Measurements from ENCODE around the gene MARK3.

MARK3 gene

GRCh38 chr14:103531421-103532215 lies 146.4 kb downstream of the MARK3 start:
- Histone ChIP-seq H3K9me3 (no peaks in the 10 kb centered on the region), H3K36me3 (replicated peaks) (peaks cover 28% of the 10 kb centered on the region), H3K4me3 (no peak overlapping the region), H3K4me1 (peaks cover 16% of the 10 kb centered on the region), H3K27me3 (ENCODE audit: low read depth) (no peaks in the 10 kb centered on the region)
- no peak for DNase-seq (ENCODE audit: low spot score in 2 of 2)
- in situ Hi-C loops (cut with MboI; ENCODE audit: low sequenced_read_pairs) = no loop called here

DNA sequence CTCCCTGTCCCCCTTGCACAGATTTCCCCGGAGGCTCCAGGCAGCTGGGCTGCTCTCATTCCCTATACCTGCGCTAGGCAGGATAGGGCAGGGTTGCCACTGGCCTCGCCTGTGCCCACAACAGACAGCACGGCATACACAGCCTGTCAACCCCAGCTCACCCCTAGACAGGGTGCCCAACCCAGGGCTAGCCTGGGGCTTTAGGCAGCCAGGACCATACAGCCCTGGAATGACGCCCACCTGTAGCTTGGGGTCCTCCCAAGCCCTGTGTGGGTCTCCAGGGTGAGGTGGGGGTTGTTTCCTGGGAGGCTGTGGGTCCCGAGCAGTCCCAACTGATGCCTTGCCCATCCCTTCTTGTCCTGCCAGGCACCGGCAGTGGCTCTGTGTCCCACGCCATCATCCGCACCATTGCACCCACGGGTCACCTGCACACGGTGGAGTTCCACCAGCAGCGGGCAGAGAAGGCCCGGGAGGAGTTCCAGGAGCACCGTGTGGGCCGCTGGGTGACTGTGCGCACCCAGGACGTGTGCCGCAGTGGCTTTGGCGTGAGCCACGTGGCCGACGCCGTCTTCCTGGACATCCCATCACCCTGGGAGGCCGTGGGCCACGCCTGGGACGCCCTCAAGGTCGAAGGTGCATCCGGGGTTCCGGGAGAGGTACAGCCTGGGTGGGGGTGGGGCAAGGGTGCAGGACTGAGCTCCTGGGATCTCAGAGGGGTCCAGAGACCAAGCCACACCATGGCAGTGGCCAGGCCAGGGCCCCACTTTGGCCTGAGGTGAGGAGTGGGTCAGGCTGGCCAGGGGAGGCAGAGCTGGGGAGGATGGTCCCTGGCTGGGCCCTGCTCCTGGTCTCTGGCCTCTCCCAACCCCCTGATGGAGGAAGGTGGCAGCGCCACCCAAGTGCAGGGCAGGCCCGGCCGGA lies 147.3 kb downstream of the MARK3 start:
- Histone ChIP-seq H3K36me3 (replicated peaks) (peaks cover 28% of the 10 kb centered on the region), H3K4me3 (no peak overlapping the region), H3K4me1 (peaks cover 16% of the 10 kb centered on the region), H3K9me3 (no peaks in the 10 kb centered on the region), H3K27me3 (ENCODE audit: low read depth) (no peaks in the 10 kb centered on the region)
- no peak for DNase-seq (ENCODE audit: low spot score in 2 of 2)
- in situ Hi-C loops (cut with MboI; ENCODE audit: low sequenced_read_pairs) = no loop called here

- H3K4me1 ChIP-seq = peaks cover 10% of the 10 kb centered on the region
- peaks cover 28% of the 10 kb centered on the region for H3K36me3 ChIP-seq (replicated peaks)
- in situ Hi-C loops (cut with MboI; ENCODE audit: low sequenced_read_pairs) = no loop called here
- no peaks in the 10 kb centered on the region for H3K27me3 ChIP-seq (ENCODE audit: low read depth)
- no peak for DNase-seq (ENCODE audit: low spot score in 2 of 2)
- no peaks in the 10 kb centered on the region for H3K9me3 ChIP-seq
- no peak overlapping the region for H3K4me3 ChIP-seq
These were observed 148.2 kb downstream of the MARK3 start for GRCh38 chr14:103533137-103533998.

DNA sequence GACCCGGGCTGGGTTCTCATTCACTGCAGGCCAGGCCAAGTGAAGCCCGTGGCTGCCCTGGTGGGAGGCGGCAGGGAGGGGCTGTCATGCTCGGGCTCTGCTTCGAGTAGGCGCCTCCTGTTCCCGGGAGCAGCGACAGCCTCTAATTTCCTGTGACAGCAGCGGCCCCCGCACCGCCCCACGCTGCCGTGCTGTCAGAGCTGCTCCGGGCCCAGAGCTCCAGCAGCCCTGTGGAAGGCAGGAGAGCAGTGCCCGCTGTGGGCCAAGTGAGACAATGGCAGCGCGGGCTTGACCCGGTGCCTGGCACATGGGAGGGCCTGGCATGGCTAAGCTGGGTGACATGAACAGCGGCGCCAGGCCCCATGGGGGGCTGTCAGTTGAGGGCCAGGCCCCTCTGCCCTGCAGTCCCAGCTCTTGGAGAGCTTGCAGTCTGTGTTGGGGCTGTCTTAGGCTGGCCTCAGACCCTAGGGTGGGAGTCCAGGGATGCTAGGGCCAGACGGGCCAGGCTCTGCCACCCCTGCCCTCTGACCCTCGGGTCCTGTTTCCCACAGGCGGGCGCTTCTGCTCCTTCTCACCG lies 148.9 kb downstream of the MARK3 start:
- in situ Hi-C loops (cut with MboI; ENCODE audit: low sequenced_read_pairs) = no loop called here
- peaks cover 28% of the 10 kb centered on the region for H3K36me3 ChIP-seq (replicated peaks)
- peaks cover 7% of the 10 kb centered on the region; the same call in 1 of the 2 replicates for H3K4me1 ChIP-seq
- no peaks in the 10 kb centered on the region for H3K9me3 ChIP-seq
- no peak for DNase-seq (ENCODE audit: low spot score in 2 of 2)
- no peaks in the 10 kb centered on the region for H3K27me3 ChIP-seq (ENCODE audit: low read depth)
- H3K4me3 ChIP-seq = no peak overlapping the region

- Histone ChIP-seq H3K36me3 (replicated peaks) (peaks cover 28% of the 10 kb centered on the region), H3K9me3 (no peaks in the 10 kb centered on the region), H3K4me1 (peaks cover 7% of the 10 kb centered on the region; the same call in 1 of the 2 replicates), H3K4me3 (no peak overlapping the region), H3K27me3 (ENCODE audit: low read depth) (no peaks in the 10 kb centered on the region)
- in situ Hi-C loops (cut with MboI; ENCODE audit: low sequenced_read_pairs) = no loop called here
- DNase-seq (ENCODE audit: low spot score in 2 of 2) = no peak
These were observed 149.4 kb downstream of the MARK3 start for GRCh38 chr14:103534576-103535061.

DNA sequence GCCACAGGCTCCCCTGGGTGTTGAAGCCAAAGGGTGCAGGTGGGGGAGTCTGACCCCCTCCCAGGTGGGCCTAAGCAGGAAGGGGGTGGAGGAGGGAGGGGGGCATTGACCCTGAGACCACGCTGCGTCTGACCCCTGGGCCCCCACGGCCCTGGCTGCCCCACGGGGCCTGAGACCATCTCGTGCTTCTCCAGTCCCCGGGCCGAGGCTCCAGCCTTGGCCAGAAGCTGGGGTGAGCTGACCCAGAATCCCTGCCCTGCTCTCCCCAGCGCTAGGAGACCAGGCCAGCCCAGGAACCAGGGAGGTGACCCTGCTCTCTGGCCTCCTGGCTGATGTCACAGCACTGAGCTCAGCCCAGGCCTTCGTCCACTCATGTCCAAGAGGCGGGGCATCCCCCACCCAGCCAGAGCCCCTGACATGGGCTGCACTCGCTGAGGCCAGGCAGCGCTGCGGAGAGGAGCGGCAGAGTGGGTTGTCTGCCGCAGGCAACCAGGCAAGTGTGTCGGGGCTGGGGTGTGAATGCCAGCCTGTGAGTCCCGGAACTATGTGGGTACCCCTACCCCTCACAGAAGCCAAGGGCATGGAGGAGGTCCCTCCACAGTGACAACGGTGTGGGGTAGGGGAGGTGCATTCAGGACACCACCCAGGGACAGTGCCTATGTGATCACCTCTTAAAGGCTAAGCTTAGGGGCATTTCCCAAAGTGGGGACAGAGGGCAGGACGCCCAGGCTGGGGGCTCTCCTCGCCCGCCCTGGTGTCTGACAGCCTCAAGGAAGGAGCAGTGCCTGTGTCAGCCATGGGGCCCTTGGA lies 150.1 kb downstream of the MARK3 start:
- DNase-seq (ENCODE audit: low spot score in 2 of 2) = no peak
- H3K9me3 ChIP-seq = no peaks in the 10 kb centered on the region
- no peaks in the 10 kb centered on the region for H3K27me3 ChIP-seq (ENCODE audit: low read depth)
- H3K4me3 ChIP-seq = no peak overlapping the region
- H3K36me3 ChIP-seq (replicated peaks) = peaks cover 26% of the 10 kb centered on the region
- in situ Hi-C loops (cut with MboI; ENCODE audit: low sequenced_read_pairs) = no loop called here
- peaks cover under 1% of the 10 kb centered on the region; the same call in 1 of the 2 replicates for H3K4me1 ChIP-seq

- in situ Hi-C loops (cut with MboI; ENCODE audit: low sequenced_read_pairs) = no loop called here
These were observed 150.8 kb downstream of the MARK3 start for GRCh38 chr14:103535891-103536565.

DNA sequence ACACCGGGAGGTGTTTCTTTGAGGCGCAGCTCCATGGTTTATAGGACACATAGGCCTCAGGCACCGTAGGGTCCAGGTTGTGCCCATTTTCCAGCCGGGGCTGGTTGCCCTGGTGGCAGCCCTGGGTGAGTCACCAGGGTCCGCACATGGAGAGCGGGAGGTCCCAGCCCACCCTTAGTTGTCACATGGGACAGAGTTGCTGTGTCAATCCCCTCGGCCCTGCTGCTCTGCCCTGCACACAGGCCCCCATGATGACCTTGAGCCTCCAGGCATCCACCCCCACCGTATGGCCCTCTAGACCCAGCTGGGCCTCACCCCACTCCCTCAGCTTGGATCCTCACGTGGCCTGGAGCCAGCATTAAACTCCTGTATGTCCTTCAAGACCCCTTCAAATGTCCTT lies 151.5 kb downstream of the MARK3 start:
- Histone ChIP-seq H3K9me3 (no peaks in the 10 kb centered on the region), H3K4me1 (peaks cover 3% of the 10 kb centered on the region; the same call in 1 of the 2 replicates), H3K36me3 (replicated peaks) (peaks cover 17% of the 10 kb centered on the region), H3K27me3 (ENCODE audit: low read depth) (no peaks in the 10 kb centered on the region), H3K4me3 (no peak overlapping the region)
- in situ Hi-C loops (cut with MboI; ENCODE audit: low sequenced_read_pairs) = no loop called here
- DNase-seq (ENCODE audit: low spot score in 2 of 2) = no peak

More at GRCh38 chr14:103535891-103536565, 150.8 kb downstream of the MARK3 start:
- Histone ChIP-seq H3K4me1 (peaks cover 3% of the 10 kb centered on the region; the same call in 1 of the 2 replicates), H3K9me3 (no peaks in the 10 kb centered on the region), H3K4me3 (no peak overlapping the region), H3K27me3 (ENCODE audit: low read depth) (no peaks in the 10 kb centered on the region), H3K36me3 (replicated peaks) (peaks cover 18% of the 10 kb centered on the region)
- no peak for DNase-seq (ENCODE audit: low spot score in 2 of 2)

GRCh38 chr14:103537175-103537990 lies 152.2 kb downstream of the MARK3 start:
- in situ Hi-C loops (cut with MboI; ENCODE audit: low sequenced_read_pairs) = no loop called here
- Histone ChIP-seq H3K9me3 (no peaks in the 10 kb centered on the region), H3K4me1 (peaks cover 6% of the 10 kb centered on the region), H3K36me3 (replicated peaks) (peaks cover 14% of the 10 kb centered on the region), H3K4me3 (no peak overlapping the region), H3K27me3 (ENCODE audit: low read depth) (no peaks in the 10 kb centered on the region)
- no peak for DNase-seq (ENCODE audit: low spot score in 2 of 2)

DNA sequence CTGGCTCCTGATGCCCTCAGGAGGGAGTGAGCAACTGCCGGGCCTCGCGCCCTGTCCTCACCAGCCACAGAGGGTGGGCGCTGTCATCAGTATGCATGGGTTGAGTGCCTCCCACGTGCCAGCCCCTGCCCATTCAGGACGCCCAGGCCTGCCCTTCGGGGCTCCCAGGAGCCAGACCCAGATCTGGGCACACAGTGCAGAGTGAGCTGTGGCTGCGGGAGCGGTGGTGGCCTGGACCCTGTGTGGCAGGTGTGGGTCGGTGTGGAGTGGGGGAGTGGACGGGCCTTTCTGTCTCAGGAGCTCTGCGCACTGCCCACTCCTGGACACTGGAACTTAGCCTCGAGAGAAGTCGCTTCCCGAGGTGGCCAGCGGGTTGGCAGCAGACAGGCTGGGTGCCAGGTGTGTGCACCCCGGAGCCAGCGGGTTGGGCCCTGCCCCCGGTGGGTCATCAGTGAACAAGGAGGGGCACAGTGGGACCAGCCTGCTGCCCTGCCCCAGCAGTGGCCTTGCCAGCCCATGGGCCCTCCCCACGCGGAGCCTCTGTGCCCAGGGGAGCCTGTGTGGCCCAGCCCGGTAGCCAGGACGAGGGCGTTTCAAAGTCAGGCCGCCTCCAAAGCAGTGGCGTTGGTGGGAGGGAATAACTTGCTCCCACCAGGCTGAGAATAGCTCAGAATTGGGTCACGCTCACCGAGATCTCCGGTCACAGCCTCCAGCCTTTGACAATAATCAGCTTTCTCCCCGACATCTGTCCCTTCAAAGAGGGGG lies 153.3 kb downstream of the MARK3 start:
- H3K27me3 ChIP-seq (ENCODE audit: low read depth) = no peaks in the 10 kb centered on the region
- no peak overlapping the region for H3K4me3 ChIP-seq
- peaks cover 16% of the 10 kb centered on the region for H3K4me1 ChIP-seq
- peaks cover 4% of the 10 kb centered on the region for H3K36me3 ChIP-seq (replicated peaks)
- DNase-seq (ENCODE audit: low spot score in 2 of 2) = no peak
- H3K9me3 ChIP-seq = no peaks in the 10 kb centered on the region
- in situ Hi-C loops (cut with MboI; ENCODE audit: low sequenced_read_pairs) = no loop called here

Data from HAP-1 (cell line).